ENCODE results near the gene LLCFC1.

GRCh38 chr7:142904128-142904527 is 35.2 kb upstream of the LLCFC1 start:
- no peak for TF ChIP-seq CTCF (conservative IDR thresholded peaks at IDR 0.05; ENCODE audit: low read length)
- TF ChIP-seq EZH2phosphoT487 (IDR thresholded peaks at IDR 0.05; ENCODE audit: borderline replicate concordance, low read depth, low read length) = no peak

Measured in OCI-LY7 (cell line).